HG02610 (cell line): ENCODE measurements around the gene RAB7B.
"Not testable (repeated sequence)": the region's sequence is repeated elsewhere in the genome, so short reads cannot be mapped to it uniquely, and the experiment has no call there.

Experiments used
- ATAC-seq: cut with Tn5 transposase; IDR thresholded peaks from one replicate; pipeline ENCODE4 v1.9.1; 2021; ENCODE audit warnings: mild to moderate bottlenecking, moderate library complexity; ENCODE audit not compliant: unreplicated experiment

RAB7B gene, protein sequence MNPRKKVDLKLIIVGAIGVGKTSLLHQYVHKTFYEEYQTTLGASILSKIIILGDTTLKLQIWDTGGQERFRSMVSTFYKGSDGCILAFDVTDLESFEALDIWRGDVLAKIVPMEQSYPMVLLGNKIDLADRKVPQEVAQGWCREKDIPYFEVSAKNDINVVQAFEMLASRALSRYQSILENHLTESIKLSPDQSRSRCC

GRCh38 chr1:206002871-206003801 lies at the start of gene RAB7B:
Gene RAB7B, minus strand, starts transcription at chr1:206003395. Its CDS starts 9,260 bp downstream, at chr1:205994135.
- no peak for ATAC-seq

- not testable (repeated sequence) for ATAC-seq
Observed at GRCh38 chr1:206052231-206052865, 49.2 kb upstream of the RAB7B start.

- ATAC-seq = peak; percentile 83
Observed at GRCh38 chr1:206050655-206051235, 47.5 kb upstream of the RAB7B start.

- ATAC-seq = no peak
Observed at GRCh38 chr1:206049919-206050600, 46.9 kb upstream of the RAB7B start.

DNA sequence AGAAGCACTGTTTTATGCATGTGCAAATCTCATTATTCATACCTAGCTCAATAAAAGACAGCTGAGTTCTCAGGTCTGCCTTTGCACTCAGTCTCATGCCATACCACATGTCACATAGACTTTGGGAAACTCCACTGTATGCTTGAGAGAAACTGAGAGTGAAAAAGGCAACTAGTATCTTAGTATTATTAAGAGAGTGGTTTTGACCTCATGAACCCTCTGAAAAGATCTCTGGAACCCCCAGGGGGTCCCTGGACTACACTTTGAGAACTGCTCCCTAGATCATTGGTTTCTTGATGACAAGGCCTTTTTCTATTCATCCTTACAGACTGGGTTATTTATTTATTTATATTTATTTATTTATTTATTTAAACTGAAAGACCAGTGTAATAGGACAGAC lies 46.1 kb upstream of the RAB7B start:
- peak; percentile 47 for ATAC-seq

- ATAC-seq = no peak
Observed at GRCh38 chr1:206048582-206048981, 45.4 kb upstream of the RAB7B start.

DNA sequence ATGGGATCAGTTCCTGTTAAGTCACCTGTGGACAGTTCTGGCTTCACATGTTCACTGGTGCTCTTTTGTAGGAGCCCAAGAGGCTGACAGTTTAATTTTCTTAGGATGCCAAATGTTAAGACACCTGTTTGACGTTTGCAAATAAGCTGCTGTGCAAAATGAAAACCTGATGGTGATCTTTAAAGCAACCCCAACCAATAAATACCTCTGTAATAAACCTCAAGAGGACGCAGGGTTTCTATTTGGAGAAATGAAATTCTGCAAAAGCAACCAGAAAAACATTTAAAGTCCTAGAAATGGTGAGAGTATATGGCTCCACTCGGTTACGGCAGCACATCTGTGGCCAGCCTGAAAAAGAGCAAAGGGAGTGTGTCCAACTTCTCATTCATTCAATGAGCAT lies 44.1 kb upstream of the RAB7B start:
- no peak for ATAC-seq

DNA sequence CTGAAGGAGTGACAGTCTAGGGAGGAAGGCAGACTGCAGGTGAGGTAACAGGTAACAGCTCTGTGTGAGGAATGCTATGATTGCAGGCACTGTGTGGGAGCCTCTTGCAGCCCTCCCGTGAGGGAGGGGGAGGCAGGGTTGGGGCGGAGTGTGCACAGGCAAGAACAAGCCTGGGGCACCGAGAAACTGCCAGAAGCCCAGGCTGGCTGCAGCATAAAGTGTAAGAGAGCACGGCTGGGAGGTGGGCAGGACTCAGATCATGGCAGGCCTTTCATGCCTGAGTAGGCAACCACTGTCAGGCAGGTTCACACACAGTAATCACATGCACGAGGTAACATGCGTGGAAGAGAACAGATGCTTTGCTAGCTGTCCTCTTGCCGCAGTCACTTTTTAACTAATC lies 38.4 kb upstream of the RAB7B start:
- ATAC-seq = peak; percentile 55

DNA sequence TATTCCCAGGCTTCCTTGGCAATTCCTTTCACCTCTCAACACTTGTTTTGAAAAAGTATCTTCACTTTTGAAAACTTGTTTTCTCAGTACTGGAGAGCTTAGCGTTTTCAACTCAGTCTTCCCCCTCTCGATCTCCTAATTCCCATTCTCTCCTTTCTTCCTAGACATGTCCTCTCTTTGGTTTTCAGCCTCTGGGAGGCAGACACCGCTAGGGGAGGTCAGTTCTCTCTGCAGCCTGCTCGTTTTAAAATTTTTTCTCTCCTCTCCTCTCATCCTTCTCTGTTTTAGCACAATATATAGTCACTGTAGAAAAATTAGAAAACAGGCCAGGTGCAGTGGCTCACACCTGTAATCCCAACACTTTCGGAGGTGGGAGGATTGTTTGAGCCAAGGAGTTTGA lies 37.1 kb upstream of the RAB7B start:
- ATAC-seq = no peak

- no peak for ATAC-seq
Observed at GRCh38 chr1:206039046-206039973, 36.1 kb upstream of the RAB7B start.

DNA sequence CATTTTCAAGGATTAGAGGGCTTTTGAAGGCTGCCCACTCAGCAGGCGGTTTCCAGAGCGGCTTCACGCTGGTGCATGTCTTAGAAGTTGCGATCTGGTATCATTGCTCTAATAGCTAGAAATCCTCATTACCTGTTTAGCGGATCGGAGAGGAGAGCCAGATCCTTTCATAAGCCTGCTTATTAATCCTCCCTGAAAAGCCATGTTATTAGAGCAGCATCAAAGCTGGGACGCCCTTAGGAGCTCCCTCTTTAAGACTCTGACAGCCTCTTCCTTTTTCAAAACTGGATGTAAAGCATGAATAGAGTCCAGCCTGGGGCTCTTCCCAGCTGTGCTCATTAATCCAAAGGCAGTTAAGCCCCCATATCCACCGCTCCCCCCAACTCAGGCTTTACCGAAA lies 34.4 kb upstream of the RAB7B start:
- no peak for ATAC-seq

- ATAC-seq = peak; percentile 63
Observed at GRCh38 chr1:206036663-206037455, 33.7 kb upstream of the RAB7B start.

DNA sequence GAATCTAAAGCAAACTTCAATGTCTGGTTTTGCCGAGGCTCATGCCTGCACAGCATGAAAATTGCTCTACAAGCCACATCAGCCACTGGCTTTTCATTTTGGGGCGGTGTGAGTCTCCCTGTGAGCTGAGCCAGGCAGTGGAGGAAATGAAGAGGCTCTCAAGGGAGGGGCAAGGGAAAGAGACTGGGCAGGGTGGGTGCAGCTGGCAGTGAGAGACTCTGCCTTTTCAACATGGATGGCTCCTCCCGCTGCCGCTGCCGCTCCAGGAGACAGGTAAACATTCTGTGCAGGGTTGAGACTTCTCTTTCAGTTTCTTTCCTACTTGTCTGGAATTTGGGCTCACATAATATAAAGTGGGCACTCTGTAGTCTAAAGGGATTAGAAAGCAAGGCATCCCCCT lies 31.8 kb upstream of the RAB7B start:
- no peak for ATAC-seq

GRCh38 chr1:206032380-206033140 lies 29.4 kb upstream of the RAB7B start:
- no peak for ATAC-seq

GRCh38 chr1:206030714-206031113 lies 27.5 kb upstream of the RAB7B start:
- peak; percentile 74 for ATAC-seq

- ATAC-seq = no peak
Observed at GRCh38 chr1:206030191-206030590, 27.0 kb upstream of the RAB7B start.

DNA sequence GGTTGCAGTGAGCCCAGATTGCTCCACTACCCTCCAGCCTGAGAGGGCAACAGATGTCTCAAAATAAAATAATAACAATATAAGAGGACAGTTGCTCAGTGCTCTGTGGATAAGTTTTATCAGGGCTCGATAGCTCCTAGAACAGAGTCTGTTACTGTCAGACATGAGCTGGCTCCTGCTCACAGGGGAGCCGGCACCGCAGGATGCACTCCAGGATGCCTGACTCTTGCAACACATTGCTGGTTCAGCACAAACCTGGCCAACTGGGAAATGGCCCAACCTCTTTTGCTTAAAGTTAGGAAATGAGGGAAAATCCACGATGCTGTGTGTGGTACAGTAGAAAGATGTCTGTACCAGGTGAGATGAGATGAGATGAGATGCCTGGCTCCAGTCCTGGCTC lies 26.3 kb upstream of the RAB7B start:
- ATAC-seq = no peak

DNA sequence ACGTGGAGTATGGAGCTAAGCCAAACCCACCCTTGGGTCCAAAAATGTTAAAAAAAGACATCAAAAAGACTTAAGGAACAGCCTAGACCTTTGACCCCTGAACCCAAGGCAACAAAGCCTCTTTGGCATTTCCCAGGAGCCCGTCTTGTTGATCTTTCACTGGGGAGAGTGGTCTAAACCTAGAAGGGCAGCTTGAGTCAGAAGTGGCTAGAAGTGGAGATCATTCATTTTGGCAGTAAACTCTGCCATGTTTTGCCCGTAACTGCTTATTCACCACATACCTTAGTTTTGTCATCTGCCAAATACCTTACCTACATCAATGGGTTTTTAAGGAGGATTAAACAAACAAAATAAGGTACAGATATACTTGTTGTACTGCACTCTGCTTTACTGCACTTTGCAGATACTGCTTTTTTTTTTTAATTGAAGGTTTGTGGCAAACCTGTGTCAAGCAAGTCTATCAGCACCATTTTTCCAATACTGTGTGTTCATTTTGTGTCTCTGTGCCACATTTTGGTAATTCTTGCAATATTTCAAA lies 22.2 kb upstream of the RAB7B start:
- ATAC-seq = no peak
